Measurements from ENCODE around the gene MVP.
"Not testable (repeated sequence)": the region's sequence is repeated elsewhere in the genome, so short reads cannot be mapped to it uniquely, and the experiment has no call there.

Gene MVP

DNA sequence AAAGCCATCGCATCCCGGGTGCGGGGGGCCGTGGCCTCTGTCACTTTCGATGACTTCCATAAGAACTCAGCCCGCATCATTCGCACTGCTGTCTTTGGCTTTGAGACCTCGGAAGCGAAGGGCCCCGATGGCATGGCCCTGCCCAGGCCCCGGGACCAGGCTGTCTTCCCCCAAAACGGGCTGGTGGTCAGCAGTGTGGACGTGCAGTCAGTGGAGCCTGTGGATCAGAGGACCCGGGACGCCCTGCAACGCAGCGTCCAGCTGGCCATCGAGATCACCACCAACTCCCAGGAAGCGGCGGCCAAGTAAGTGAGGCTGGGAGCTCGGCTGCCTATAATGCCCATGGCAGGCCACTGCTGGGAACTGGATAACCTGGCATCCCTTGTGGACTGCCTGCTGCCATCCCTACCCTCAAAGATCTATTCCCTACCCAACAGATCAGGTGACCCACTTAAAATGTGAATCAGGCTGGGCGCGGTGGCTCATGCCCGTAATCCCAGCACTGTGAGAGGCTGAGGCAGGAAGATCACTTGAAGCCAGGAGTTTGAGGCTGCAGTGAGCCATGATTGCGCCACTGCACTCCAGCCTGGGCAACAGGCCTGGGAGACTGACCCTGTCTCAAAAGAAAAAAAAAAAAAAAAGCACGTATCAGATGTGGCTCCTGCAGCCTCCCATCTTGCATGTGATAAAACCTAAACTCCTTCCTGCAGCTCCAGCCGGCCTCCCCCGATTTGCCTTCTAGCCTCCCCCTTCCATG lies 24.5 kb downstream of the MVP start:
- peak; percentile 31 for DNase-seq

GRCh38 chr16:29845656-29846055 lies 25.4 kb downstream of the MVP start:
- peak; percentile 76 for DNase-seq

DNA sequence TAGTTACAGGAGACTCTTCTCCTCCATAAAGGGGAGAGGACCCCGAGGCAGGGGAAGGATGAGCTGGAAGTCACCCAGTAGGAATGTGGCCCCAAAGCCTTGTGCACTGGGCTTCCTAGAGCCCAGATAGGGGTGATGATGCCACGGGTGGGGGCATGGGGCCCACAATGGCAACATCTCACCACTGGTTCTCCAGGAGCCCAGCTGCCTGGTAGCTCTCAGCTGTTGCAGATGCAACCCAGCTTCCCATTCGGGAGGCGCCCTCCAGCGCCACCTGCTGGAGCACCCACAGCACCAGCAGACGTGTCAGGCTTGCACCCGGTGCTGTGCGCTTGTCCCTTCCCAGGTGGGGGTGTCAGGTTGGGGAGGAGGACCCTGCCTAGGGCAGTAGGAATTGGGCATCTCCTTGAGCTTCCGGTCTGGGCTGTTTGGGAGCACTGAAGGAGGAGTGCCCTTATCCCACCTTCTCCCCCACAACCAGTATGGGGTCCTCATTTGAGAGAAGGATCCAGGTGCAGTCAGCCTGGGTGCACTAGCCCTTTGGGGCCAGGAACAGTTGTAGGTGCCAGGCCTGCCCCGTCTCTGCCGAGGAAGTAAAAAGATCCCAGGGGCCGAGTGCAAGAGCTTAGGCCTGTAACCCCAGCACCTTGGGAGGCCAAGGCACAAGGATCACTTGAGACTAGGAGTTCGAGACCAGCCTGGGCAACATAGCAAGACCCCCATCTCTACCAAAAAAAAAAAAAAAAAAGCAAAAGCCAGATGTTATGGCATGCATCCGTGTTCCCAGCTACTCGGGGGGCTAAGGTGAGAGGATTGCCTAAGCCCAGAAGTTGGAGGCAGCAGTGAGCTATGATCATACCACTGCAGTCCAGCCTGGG lies 28.4 kb downstream of the MVP start:
- DNase-seq = no peak

DNA sequence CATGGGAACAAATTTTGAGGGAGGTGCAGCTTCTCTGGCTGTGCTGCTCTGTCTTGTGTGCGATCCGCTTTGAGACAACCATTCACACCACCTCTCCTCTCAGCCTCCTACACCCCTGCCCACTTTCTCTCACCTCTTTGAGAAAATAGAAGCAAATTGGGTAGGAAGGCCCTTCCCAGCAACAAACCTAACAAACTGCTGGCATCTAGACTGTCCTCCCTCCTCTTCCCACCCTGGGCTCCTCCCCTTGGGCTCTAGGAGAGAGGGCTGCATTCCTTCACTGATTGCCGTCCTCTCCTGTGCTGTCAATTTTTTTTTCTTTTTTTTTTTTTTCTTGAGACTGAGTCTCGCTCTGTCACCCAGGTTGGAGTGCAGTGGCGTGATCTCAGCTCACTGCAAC lies 29.2 kb downstream of the MVP start:
- no peak for DNase-seq

DNA sequence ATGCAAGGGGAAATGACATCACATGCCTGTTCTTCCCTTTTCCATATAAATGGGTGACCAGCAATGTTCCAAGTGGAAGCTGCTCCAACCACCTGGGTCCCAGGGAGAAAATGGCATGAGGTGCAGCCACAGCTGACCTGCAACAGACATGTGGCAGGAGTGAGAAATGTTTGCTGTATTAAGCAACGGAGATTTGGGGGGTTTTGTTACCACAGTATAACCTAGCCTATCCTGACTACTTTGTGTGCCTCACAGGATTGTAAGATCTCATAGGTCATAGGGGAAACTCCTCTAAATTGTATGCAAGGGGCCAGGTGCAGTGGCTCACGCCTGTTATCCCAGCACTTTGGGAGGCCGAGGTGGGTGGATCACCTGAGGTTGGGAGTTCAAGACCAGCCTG lies 30.7 kb downstream of the MVP start:
- no peak for DNase-seq

GRCh38 chr16:29852654-29853053 lies 32.4 kb downstream of the MVP start:
- no peak for DNase-seq

DNA sequence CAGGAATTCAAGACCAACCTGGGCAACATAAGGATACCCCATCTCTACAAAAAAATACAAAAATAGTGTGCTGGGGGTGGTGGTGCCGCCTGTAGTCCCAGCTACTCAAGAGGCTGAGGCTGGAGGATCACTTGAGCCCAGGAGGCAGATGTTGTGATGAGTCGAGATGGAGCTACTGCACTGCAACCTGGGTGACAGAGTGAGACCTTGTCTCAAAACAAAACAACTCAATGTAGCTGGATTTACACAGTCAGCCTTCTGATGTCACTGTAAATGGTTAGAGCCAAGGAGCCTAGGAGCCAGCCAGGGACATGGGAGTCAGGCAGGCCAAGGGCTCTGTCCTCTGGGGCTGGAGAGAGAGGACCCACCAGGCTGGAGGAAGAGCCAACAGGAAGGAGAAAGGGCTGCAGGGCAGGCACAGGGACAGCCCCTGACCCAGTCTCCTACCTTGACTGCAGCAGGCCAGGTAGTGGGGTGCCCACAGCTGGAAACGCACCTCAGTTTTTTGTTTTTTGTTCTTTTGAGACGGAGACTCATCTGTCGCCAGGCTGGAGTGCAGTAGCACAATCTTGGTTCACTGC lies 34.3 kb downstream of the MVP start:
- no peak for DNase-seq

- no peak for DNase-seq
These were observed 37.0 kb downstream of the MVP start for GRCh38 chr16:29857133-29857760.

DNA sequence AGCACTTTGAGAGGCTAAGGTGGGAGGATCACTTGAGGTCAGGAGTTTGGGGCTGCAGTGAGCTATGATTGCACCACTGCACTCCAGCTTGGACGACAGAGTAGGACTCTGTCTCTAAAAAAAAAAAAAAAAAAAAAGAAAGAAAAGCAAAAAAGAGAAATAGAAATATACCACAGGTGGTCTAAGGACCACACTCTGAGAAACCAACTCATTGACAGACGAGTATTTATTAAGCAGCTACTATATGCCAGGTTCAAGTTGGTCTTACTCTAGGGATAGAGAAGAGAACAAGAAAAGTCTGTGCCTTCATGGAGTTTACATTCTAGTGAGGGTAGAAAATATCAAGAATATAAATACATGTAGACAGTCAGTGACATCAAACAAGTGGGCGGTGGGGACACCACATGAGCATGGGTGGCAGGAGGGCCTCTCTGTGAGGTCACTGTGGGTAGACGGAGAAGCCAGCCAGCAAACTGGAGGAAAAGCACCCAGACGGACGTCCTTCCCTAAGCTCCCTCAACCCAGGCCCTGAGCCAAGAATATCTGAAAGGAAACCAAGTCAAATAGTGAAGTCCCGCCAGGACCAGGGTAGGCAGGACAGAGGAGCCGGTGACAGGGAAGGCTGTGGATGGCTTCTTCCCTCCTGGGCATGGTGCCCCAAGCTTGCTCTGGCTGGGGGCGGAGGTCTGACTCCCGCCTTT lies 38.0 kb downstream of the MVP start:
- no peak for DNase-seq

DNA sequence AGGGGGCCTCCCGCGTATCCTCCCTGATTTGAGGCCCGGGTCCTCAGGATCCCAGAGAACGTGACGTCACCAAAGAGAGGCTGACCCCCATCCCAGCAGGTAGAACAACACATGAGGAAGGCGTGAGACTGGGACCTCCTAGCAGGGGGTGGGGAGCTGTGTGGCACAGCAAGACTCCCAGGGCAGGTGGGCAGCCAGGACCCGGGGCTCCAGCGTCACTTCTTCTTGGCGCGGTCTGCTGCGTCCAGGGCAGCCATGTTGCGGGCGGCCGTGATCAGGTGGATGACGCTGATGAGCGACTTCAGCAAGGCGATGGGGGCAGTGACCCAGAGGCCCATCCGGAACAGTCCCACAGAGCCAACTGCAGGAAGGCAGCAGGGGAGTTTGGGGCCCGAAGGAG lies 38.7 kb downstream of the MVP start:
- no peak for DNase-seq

- no peak for DNase-seq
These were observed 40.0 kb downstream of the MVP start for GRCh38 chr16:29860218-29860617.

DNA sequence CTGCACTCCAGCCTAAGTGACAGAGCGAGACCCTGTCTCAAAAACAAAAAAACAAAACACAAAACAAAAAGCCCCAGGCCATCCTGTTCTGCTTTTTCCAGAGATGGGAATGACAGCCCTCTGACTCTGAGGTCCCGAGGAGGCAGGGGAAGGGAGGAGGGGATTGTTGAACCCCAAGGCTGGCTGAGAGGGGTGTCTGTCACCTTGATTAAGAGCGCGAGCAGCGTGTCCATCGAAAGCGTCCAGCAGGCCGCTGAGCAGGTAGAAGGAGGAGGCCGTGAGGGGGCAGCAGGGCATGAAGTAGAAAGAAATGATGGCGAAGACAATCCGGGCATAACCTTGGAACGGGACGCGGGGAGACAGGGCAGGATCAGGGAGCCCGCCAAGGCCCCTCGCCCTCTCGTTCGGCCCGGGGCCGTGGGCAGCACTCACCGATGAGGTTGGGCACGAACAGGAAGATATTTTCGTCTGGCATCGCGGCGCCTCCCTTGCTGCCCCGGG lies 42.2 kb downstream of the MVP start:
- DNase-seq = no peak

GRCh38 chr16:29862884-29863668 lies 42.8 kb downstream of the MVP start, which contains the start of gene CDIPT:
Gene CDIPT (minus strand): TSS chr16:29863226. CDS start chr16:29862857, 369 bp downstream.
- peak; percentile 96 for DNase-seq

GRCh38 chr16:29863669-29863984 lies 43.4 kb downstream of the MVP start:
- DNase-seq = no peak

- no peak for DNase-seq
These were observed 43.9 kb downstream of the MVP start for GRCh38 chr16:29864205-29864604.

GRCh38 chr16:29868396-29869009 lies 48.2 kb downstream of the MVP start:
- no peak for DNase-seq

DNA sequence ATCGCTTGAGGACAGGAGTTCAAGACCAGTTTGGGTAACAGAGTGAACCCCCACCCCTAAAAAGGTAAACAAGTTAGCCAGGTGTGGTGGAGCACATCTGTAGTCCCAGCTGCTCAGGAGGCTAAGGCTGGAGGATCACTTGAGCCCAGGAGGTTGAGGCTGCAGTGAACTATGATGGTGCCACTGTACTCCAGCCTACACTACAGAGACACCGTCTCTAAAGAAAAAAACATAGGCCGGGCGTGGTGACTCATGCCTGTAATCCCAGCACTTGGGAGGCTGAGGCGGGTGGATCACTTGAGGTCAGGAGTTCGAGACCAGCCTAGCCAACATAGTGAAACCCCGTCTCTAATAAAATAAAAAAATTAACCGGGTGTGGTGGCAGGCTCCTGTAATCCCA lies 48.8 kb downstream of the MVP start:
- DNase-seq = not testable (repeated sequence)

- DNase-seq = no peak
These were observed 51.7 kb downstream of the MVP start for GRCh38 chr16:29871822-29872546.

- no peak for DNase-seq
These were observed 53.1 kb downstream of the MVP start for GRCh38 chr16:29873319-29873718.

GRCh38 chr16:29875206-29875605 lies 54.9 kb downstream of the MVP start:
- no peak for DNase-seq

DNA sequence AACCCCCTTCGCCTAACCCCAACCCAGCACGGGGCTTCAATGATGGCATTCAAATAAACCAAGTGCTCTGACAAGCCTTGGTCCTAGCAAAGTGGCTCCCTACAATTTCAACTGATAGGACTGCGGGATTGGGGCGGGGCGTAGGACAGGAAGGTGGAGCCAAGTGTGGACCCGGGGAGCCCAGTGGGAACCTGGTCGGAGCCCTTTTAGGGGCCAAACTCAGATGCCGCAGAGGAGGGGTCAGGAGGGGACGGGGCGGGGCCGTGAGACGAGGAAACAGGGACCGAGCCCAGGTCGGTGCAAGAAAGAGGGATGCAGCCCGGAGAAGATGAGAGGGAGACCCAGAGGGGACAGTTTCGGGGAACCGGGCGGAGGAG lies 55.9 kb downstream of the MVP start:
- no peak for DNase-seq

All from DMS79 (cell line).